ENCODE data around the gene CDC42BPA. TPM values are rescaled to one million over a fixed set of nuclear protein-coding genes. Genes with fewer than 3 reads are reported as not detected.

Gene CDC42BPA
- total RNA-seq, 2 donors from 2014 or later: 47.8 to 56.4 TPM

- DNase-seq (ENCODE audit: low spot score): no peak
- intact Hi-C loops (cut with DNase I): loop anchor here in 1 of 2 donors (10.0 kb wide), 1 partner anchor 79 kb away; no protein-coding TSS in a partner anchor
Measured at GRCh38 chr1:227314014-227314848, 4.1 kb downstream of the CDC42BPA start.

GRCh38 chr1:227312361-227313025 lies 5.8 kb downstream of the CDC42BPA start:
- no peak for DNase-seq (ENCODE audit: low spot score)
- intact Hi-C loops (cut with DNase I): loop anchor here in 1 of 2 donors (10.0 kb wide), 1 partner anchor 78 kb away; no protein-coding TSS in a partner anchor

- DNase-seq (ENCODE audit: low spot score): no peak
- intact Hi-C loops (cut with DNase I): loop anchor here in 1 of 2 donors (10.0 kb wide), 1 partner anchor 77 kb away; no protein-coding TSS in a partner anchor
Measured at GRCh38 chr1:227311389-227312001, 6.8 kb downstream of the CDC42BPA start.

GRCh38 chr1:227308367-227309336 lies 9.6 kb downstream of the CDC42BPA start:
- DNase-seq (ENCODE audit: low spot score): no peak
- intact Hi-C loops (cut with DNase I): no loop called here

- no peak for DNase-seq (ENCODE audit: low spot score)
- intact Hi-C loops (cut with DNase I): no loop called here
Measured at GRCh38 chr1:227306689-227307088, 11.6 kb downstream of the CDC42BPA start.

GRCh38 chr1:227305894-227306626 lies 12.2 kb downstream of the CDC42BPA start:
- intact Hi-C loops (cut with DNase I): no loop called here
- DNase-seq (ENCODE audit: low spot score): no peak

- intact Hi-C loops (cut with DNase I): no loop called here
- no peak for DNase-seq (ENCODE audit: low spot score)
Measured at GRCh38 chr1:227304665-227305064, 13.6 kb downstream of the CDC42BPA start.

GRCh38 chr1:227303662-227304061 lies 14.6 kb downstream of the CDC42BPA start:
- no peak for DNase-seq (ENCODE audit: low spot score)
- intact Hi-C loops (cut with DNase I): no loop called here

GRCh38 chr1:227300682-227301081 lies 17.6 kb downstream of the CDC42BPA start:
- intact Hi-C loops (cut with DNase I): no loop called here
- no peak for DNase-seq (ENCODE audit: low spot score)

- intact Hi-C loops (cut with DNase I): no loop called here
- no peak for DNase-seq (ENCODE audit: low spot score)
Measured at GRCh38 chr1:227299688-227300087, 18.6 kb downstream of the CDC42BPA start.

GRCh38 chr1:227299241-227299627 lies 19.1 kb downstream of the CDC42BPA start:
- intact Hi-C loops (cut with DNase I): no loop called here
- DNase-seq (ENCODE audit: low spot score): no peak

- intact Hi-C loops (cut with DNase I): no loop called here
- DNase-seq (ENCODE audit: low spot score): no peak
Measured at GRCh38 chr1:227298512-227299240, 19.6 kb downstream of the CDC42BPA start.

GRCh38 chr1:227297073-227297793 lies 21.1 kb downstream of the CDC42BPA start:
- intact Hi-C loops (cut with DNase I): no loop called here
- no peak for DNase-seq (ENCODE audit: low spot score)

GRCh38 chr1:227295609-227296008 lies 22.7 kb downstream of the CDC42BPA start:
- DNase-seq (ENCODE audit: low spot score): no peak
- intact Hi-C loops (cut with DNase I): no loop called here

- intact Hi-C loops (cut with DNase I): no loop called here
- no peak for DNase-seq (ENCODE audit: low spot score)
Measured at GRCh38 chr1:227285745-227286144, 32.5 kb downstream of the CDC42BPA start.

- intact Hi-C loops (cut with DNase I): no loop called here
Measured at GRCh38 chr1:227281371-227281770, 36.9 kb downstream of the CDC42BPA start.

GRCh38 chr1:227280836-227281235 lies 37.5 kb downstream of the CDC42BPA start:
- DNase-seq (ENCODE audit: low spot score): no peak
- intact Hi-C loops (cut with DNase I): no loop called here

More at GRCh38 chr1:227281371-227281770, 36.9 kb downstream of the CDC42BPA start:
- no peak for DNase-seq (ENCODE audit: low spot score)
